Heart left ventricle (tissue), 13 donors: ENCODE measurements around the gene APMAP.
"Not testable (repeated sequence)": the region's sequence is repeated elsewhere in the genome, so short reads cannot be mapped to it uniquely, and the experiment has no call there.

ENCODE experiments used
- POLR2A ChIP-seq, 2 donors: fragments of 450-650 bp; IDR thresholded peaks; one replicate each; pipeline ENCODE4 v1.6.1; 2017; ENCODE audit warnings: antibody characterized with exemption in 2 of 2, mild to moderate bottlenecking in 2 of 2, moderate library complexity in 2 of 2
- TF ChIP-seq, protein P1 (sequence below), 12 donors: fragments of 200-600 bp; sonication (generic) in 4 of 12; IDR thresholded peaks; one replicate each; pipeline versions ENCODE4 v1.5.0 to v1.8.0; 2018 to 2022; ENCODE audit warnings: antibody characterized with exemption in 12 of 12, mild to moderate bottlenecking in 5 of 12
- donor health status: ischemic (EF 13 %, LVEDD 7.1; RV severe dilation, severe dysfunction).
- donor health status: DM: no; HTN: yes; CAD: no.
- donor health status: DM: no; HTN: no; CAD: no.
- donor health status: ischemic (EF 25% LVEDD 6.9; RV normal size, moderate dysfunction).
- donor health status: ischemic (EF 25% LVEDD 5.7; RV mildly dilated, moderate dysfunction).
- donor health status: ischemic (EF 35%, LVEDD 5.7; RV mildly dilated, moderate dysfunction).
- donor health status: nonischemic (EF 11% LVEDD 7.7; RV severe dilation, severe dysfunction).
- donor health status: DM: yes; HTN: yes; CAD: no.
- donor health status: PGD.
- donor health status: ischemic (EF 29% LVEDD 5.4; RV normal size, mild dysfunction).
- donor health status: nonischemic (EF 23%, LVEDD 6.1; RV moderate dilation, normal function).

DNA sequence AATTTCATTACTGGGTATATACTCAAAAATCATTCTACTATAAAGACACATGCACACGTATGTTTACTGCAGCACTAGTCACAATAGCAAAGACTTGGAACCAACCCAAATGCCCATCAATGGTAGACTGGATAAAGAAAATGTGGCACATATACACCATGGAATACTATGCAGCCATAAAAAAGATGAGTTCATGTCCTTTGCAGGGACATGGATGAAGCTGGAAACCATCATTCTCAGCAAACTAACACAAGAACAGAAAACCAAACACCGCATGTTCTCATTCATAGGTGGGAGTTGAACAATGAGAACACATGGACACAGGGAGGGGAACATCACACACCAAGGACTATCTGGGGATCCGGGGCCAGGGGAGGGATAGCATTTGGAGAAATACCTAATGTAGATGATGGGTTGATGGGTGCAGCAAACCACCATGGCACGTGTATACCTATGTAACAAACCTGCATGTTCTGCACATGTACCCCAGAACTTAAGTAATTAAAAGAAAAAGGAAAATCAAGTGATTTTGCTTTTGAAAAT lies 44.1 kb downstream of the APMAP start:
- TF ChIP-seq, protein P1, sequence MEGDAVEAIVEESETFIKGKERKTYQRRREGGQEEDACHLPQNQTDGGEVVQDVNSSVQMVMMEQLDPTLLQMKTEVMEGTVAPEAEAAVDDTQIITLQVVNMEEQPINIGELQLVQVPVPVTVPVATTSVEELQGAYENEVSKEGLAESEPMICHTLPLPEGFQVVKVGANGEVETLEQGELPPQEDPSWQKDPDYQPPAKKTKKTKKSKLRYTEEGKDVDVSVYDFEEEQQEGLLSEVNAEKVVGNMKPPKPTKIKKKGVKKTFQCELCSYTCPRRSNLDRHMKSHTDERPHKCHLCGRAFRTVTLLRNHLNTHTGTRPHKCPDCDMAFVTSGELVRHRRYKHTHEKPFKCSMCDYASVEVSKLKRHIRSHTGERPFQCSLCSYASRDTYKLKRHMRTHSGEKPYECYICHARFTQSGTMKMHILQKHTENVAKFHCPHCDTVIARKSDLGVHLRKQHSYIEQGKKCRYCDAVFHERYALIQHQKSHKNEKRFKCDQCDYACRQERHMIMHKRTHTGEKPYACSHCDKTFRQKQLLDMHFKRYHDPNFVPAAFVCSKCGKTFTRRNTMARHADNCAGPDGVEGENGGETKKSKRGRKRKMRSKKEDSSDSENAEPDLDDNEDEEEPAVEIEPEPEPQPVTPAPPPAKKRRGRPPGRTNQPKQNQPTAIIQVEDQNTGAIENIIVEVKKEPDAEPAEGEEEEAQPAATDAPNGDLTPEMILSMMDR (IDR thresholded peaks at IDR 0.05), result not testable (repeated sequence)
- not testable (repeated sequence) for TF ChIP-seq POLR2A (IDR thresholded peaks at IDR 0.05)
